K562 (cell line): ENCODE results near the gene KCNB1. TPM values are rescaled to one million over a fixed set of nuclear protein-coding genes. Genes with fewer than 3 reads are reported as not detected.

Experiments used
- CCNT2 ChIP-seq: IDR thresholded peaks from 2 replicates; pipeline ENCODE4 v1.6.1; 2011; ENCODE audit warnings: borderline replicate concordance, low read depth, mild to moderate bottlenecking, moderate library complexity, mixed read lengths, low read length; ENCODE audit not compliant: insufficient read length; ENCODE audit errors: extremely low read depth
- POLR2A ChIP-seq: fragments of 450-650 bp; conservative IDR thresholded peaks from 2 replicates; pipeline ENCODE4 v1.6.1; 2016
- SAP30 ChIP-seq: fragments of 200-600 bp; sonication (generic); IDR thresholded peaks from 2 replicates; pipeline ENCODE4 v1.6.1; 2012; ENCODE audit warnings: borderline replicate concordance, low read depth, mild to moderate bottlenecking, moderate library complexity, low read length, control low read depth, inconsistent platforms; ENCODE audit not compliant: insufficient read depth, poor library complexity, severe bottlenecking
- SIX5 ChIP-seq, 2 experiments: IDR thresholded peaks; 2 replicates each; pipeline ENCODE4 v1.6.1; 2011; ENCODE audit warnings: low read length in 2 of 2, borderline replicate concordance in 1 of 2, low read depth in 1 of 2, mild to moderate bottlenecking in 1 of 2, moderate library complexity in 1 of 2; ENCODE audit not compliant: insufficient read depth in 1 of 2
- SMARCC2 ChIP-seq: fragments of 450-650 bp; IDR thresholded peaks from 2 replicates; pipeline ENCODE4 v1.6.1; 2017; ENCODE audit warnings: antibody characterized with exemption, moderate library complexity, mild to moderate bottlenecking, low read depth
- polyA plus RNA-seq, 8 experiments: library from polyadenylated mRNA; depleted of rRNA in 4 of 8; stranded (reverse) in 5 of 8; unstranded in 3 of 8; fragments of >200 nt; fragmentation: Nextera tagmentation in 2 of 8; fragmentation: Illumina TruSeq in 1 of 8; extraction: Ambion mirVana in 2 of 8; extraction: Trizol in 1 of 8; gene quantifications; 2 replicates each; pipeline versions ENCODE4 v1.2.1 to v1.2.3, GENCODE V29; 2011 to 2014; ENCODE audit warnings: inconsistent platforms in 1 of 8, missing spikeins in 1 of 8
- total RNA-seq, 7 experiments: library from RNA; depleted of rRNA in 6 of 7; stranded (reverse); fragments of >200 nt in 6 of 7; fragmentation: Illumina TruSeq in 2 of 7; extraction: Trizol in 2 of 7; gene quantifications; 2 replicates each; pipeline versions ENCODE4 v1.2.1 to v1.2.3, GENCODE V29; 2011 to 2021; ENCODE audit warnings: low replicate concordance in 1 of 7
- TF ChIP-seq, protein P1 (sequence below), 2 experiments: fragments of 450-650 bp in 1 of 2; sonication (generic) in 1 of 2; formaldehyde crosslinking in 1 of 2; IDR thresholded peaks; 2 replicates each; pipeline versions ENCODE4 v1.7.1 to v1.9.0; 2016 to 2022; ENCODE audit warnings: inconsistent platforms in 1 of 2, mild to moderate bottlenecking in 1 of 2, missing genetic modification reagents in 1 of 2

The KCNB1 gene
- total and polyA plus RNA-seq, 9 of the 15 experiments (the other 6 are each of a cell fraction or from before 2014, with no cell fraction given), result 0.01 to 0.06 TPM; not detected in 7

- TF ChIP-seq, protein P1, sequence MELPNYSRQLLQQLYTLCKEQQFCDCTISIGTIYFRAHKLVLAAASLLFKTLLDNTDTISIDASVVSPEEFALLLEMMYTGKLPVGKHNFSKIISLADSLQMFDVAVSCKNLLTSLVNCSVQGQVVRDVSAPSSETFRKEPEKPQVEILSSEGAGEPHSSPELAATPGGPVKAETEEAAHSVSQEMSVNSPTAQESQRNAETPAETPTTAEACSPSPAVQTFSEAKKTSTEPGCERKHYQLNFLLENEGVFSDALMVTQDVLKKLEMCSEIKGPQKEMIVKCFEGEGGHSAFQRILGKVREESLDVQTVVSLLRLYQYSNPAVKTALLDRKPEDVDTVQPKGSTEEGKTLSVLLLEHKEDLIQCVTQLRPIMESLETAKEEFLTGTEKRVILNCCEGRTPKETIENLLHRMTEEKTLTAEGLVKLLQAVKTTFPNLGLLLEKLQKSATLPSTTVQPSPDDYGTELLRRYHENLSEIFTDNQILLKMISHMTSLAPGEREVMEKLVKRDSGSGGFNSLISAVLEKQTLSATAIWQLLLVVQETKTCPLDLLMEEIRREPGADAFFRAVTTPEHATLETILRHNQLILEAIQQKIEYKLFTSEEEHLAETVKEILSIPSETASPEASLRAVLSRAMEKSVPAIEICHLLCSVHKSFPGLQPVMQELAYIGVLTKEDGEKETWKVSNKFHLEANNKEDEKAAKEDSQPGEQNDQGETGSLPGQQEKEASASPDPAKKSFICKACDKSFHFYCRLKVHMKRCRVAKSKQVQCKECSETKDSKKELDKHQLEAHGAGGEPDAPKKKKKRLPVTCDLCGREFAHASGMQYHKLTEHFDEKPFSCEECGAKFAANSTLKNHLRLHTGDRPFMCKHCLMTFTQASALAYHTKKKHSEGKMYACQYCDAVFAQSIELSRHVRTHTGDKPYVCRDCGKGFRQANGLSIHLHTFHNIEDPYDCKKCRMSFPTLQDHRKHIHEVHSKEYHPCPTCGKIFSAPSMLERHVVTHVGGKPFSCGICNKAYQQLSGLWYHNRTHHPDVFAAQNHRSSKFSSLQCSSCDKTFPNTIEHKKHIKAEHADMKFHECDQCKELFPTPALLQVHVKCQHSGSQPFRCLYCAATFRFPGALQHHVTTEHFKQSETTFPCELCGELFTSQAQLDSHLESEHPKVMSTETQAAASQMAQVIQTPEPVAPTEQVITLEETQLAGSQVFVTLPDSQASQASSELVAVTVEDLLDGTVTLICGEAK (IDR thresholded peaks at IDR 0.05), result no peak
- TF ChIP-seq, protein P1 (CRISPR knock-in tag; IDR thresholded peaks at IDR 0.05), result no peak
- TF ChIP-seq SIX5 (IDR thresholded peaks at IDR 0.05; ENCODE audit: borderline replicate concordance in 1 of 2, insufficient read depth in 1 of 2, low read depth in 1 of 2, low read length in 2 of 2) (no peak), SAP30 (no peak), SMARCC2 (no peak), POLR2A (no peak), CCNT2 (no peak)
Observed at GRCh38 chr20:49484180-49485140, 2.0 kb upstream of the KCNB1 start (continued).
